ENCODE measurements around the gene TBX2. TPM values are rescaled to one million over a fixed set of nuclear protein-coding genes. Genes with fewer than 3 reads are reported as not detected.

The TBX2 gene
- total and polyA plus RNA-seq, 9 donors = 8.9 to 20.4 (median 10.8) TPM

GRCh38 chr17:61455324-61456060 is 55.8 kb downstream of the TBX2 start:
- H3K4me3 ChIP-seq (ENCODE audit: low read length) = peak overlapping the region; percentile 27
- peak overlapping the region; percentile 84 for H3K27ac ChIP-seq (ENCODE audit: low read length)
- H3K27me3 ChIP-seq (ENCODE audit: control insufficient read depth, insufficient read depth, low read length) = peaks cover 83% of the 10 kb centered on the region
- 23% methylated on average over 15 of the region's 18 CpGs for WGBS (ENCODE audit: insufficient coverage)
- DNase-seq = no peak
- no peaks in the 10 kb centered on the region for H3K36me3 ChIP-seq (ENCODE audit: control insufficient read depth, insufficient read depth, low read length)
- peaks cover 51% of the 10 kb centered on the region for H3K4me1 ChIP-seq (ENCODE audit: control insufficient read depth, insufficient read depth, low read length)
- H3K9me3 ChIP-seq (replicated peaks; ENCODE audit: control insufficient read depth, low read depth, low read length) = no peaks in the 10 kb centered on the region

DNA sequence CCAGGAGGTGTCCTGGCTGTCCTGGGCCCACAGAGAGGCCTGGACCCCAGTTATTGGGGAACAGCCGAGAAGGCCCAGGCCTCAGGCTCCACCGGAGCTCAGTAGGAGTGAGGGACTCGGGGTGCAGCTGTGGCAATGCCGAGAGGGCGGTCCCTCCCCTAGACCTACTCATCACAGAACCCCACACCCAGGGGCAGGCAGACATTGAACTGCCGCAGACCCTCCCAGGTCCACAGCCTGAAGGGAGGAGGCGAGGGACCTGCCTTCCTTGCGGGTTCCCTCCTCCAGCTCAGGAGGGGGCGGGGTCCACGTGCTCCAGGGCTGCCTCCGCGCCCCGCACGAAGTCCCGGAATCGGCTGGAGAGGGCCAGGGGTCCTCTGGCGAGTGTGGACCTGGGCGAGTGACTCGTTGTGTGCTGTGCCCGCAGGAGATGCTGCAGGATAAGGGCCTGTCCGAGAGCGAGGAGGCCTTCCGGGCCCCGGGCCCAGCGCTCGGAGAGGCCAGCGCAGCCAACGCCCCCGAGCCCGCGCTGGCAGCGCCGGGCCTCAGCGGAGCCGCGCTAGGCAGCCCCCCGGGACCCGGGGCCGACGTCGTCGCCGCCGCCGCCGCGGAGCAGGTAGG is 56.5 kb downstream of the TBX2 start:
- Histone ChIP-seq H3K4me1 (ENCODE audit: control insufficient read depth, insufficient read depth, low read length) (peaks cover 51% of the 10 kb centered on the region), H3K36me3 (ENCODE audit: control insufficient read depth, insufficient read depth, low read length) (no peaks in the 10 kb centered on the region), H3K27ac (ENCODE audit: low read length) (peak overlapping the region; percentile 84), H3K4me3 (ENCODE audit: low read length) (no peak overlapping the region), H3K27me3 (ENCODE audit: control insufficient read depth, insufficient read depth, low read length) (peaks cover 82% of the 10 kb centered on the region), H3K9me3 (replicated peaks; ENCODE audit: control insufficient read depth, low read depth, low read length) (no peaks in the 10 kb centered on the region)
- no peak for DNase-seq
- WGBS (ENCODE audit: insufficient coverage) = 19% methylated on average over 43 of the region's 47 CpGs

- Histone ChIP-seq H3K36me3 (ENCODE audit: control insufficient read depth, insufficient read depth, low read length) (no peaks in the 10 kb centered on the region), H3K9me3 (replicated peaks; ENCODE audit: control insufficient read depth, low read depth, low read length) (no peaks in the 10 kb centered on the region), H3K27me3 (ENCODE audit: control insufficient read depth, insufficient read depth, low read length) (peaks cover 82% of the 10 kb centered on the region), H3K4me3 (ENCODE audit: low read length) (no peak overlapping the region), H3K27ac (ENCODE audit: low read length) (peak overlapping the region; percentile 35), H3K4me1 (ENCODE audit: control insufficient read depth, insufficient read depth, low read length) (peaks cover 55% of the 10 kb centered on the region)
- WGBS (ENCODE audit: insufficient coverage) = 17% methylated on average over 45 of the region's 45 CpGs
- no peak for DNase-seq
These were observed 57.1 kb downstream of the TBX2 start for GRCh38 chr17:61456688-61457225.

DNA sequence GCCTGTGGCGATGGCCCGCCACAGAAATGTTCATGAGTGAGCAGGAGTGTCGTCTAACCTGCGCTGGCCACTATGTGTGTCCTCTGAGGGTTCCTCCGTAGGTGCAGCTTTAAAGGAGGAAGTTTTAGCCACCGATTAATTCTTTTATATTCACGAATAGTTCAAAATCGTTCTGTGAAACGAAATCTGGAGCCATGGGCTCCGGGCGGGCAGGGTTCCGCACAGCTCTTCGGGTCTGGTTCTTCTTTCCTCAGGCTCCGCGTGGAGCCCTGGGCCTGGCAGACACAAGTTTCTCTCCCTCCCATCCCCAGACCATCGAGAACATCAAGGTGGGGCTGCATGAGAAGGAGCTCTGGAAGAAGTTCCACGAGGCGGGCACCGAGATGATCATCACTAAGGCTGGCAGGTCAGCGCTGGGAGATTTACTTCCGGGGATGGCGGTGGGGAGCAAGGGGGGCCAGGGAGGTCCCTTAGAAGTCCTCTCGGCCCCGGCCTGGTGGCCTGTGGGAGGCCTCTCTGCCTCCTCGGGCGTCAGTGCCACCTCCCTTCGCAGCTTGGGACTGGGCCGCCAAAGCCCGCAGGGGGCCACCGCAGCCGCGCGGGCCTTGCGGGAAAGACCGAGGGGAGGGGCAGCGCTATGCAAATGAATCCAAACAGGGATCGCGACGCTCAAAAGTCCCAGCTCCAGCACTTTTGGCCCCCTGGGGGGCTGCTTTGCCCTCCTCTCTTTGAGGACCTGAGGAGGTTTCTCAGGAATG is 57.8 kb downstream of the TBX2 start:
- Histone ChIP-seq H3K4me3 (ENCODE audit: low read length) (no peak overlapping the region), H3K9me3 (replicated peaks; ENCODE audit: control insufficient read depth, low read depth, low read length) (no peaks in the 10 kb centered on the region), H3K36me3 (ENCODE audit: control insufficient read depth, insufficient read depth, low read length) (no peaks in the 10 kb centered on the region), H3K4me1 (ENCODE audit: control insufficient read depth, insufficient read depth, low read length) (peaks cover 56% of the 10 kb centered on the region), H3K27me3 (ENCODE audit: control insufficient read depth, insufficient read depth, low read length) (peaks cover 82% of the 10 kb centered on the region), H3K27ac (ENCODE audit: low read length) (peak overlapping the region; percentile 37)
- DNase-seq = peak; percentile 7
- 19% methylated on average over 22 of the region's 39 CpGs for WGBS (ENCODE audit: insufficient coverage)

DNA sequence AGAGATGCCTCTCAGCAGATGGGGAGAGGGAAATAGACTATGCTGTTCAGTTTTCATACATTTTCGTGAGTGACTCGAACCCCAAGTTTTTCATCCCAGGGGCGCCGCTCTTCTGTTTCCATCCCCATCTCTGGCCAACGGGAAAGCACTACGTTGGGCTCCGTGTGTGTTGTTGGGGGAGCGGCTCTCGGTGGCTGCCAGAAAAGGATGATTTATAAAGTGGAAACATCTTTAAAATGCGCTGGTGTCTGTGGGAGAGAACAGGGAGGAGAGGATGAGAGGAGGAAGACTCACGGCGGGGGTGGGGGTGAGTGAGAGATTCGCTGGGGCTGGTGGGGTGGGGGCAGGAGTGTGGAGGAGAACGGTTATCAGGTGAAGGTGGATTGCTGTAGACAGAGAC is 58.4 kb downstream of the TBX2 start:
- H3K4me3 ChIP-seq (ENCODE audit: low read length) = no peak overlapping the region
- no peaks in the 10 kb centered on the region for H3K36me3 ChIP-seq (ENCODE audit: control insufficient read depth, insufficient read depth, low read length)
- peaks cover 83% of the 10 kb centered on the region for H3K27me3 ChIP-seq (ENCODE audit: control insufficient read depth, insufficient read depth, low read length)
- 6% methylated on average over 11 of the region's 14 CpGs for WGBS (ENCODE audit: insufficient coverage)
- H3K27ac ChIP-seq (ENCODE audit: low read length) = peak overlapping the region; percentile 44
- no peak for DNase-seq
- peaks cover 58% of the 10 kb centered on the region for H3K4me1 ChIP-seq (ENCODE audit: control insufficient read depth, insufficient read depth, low read length)
- H3K9me3 ChIP-seq (replicated peaks; ENCODE audit: control insufficient read depth, low read depth, low read length) = no peaks in the 10 kb centered on the region

GRCh38 chr17:61458421-61459141 is 58.9 kb downstream of the TBX2 start:
- Histone ChIP-seq H3K27ac (ENCODE audit: low read length) (peak overlapping the region; percentile 44), H3K4me3 (ENCODE audit: low read length) (no peak overlapping the region), H3K9me3 (replicated peaks; ENCODE audit: control insufficient read depth, low read depth, low read length) (no peaks in the 10 kb centered on the region), H3K4me1 (ENCODE audit: control insufficient read depth, insufficient read depth, low read length) (peaks cover 64% of the 10 kb centered on the region), H3K36me3 (ENCODE audit: control insufficient read depth, insufficient read depth, low read length) (no peaks in the 10 kb centered on the region), H3K27me3 (ENCODE audit: control insufficient read depth, insufficient read depth, low read length) (peaks cover 86% of the 10 kb centered on the region)
- DNase-seq = no peak
- 60% methylated on average over 2 of the region's 5 CpGs for WGBS (ENCODE audit: insufficient coverage)

Other genes with a start within 250 kb of the TBX2 start
- 20.0 TPM for gene TBX4, start 52.6 kb downstream of the TBX2 start, total RNA-seq
- 10 to 100 TPM; 18.7 to 43.6 (median 27.5) TPM for gene TBX4, start 52.6 kb downstream of the TBX2 start, polyA plus RNA-seq (ENCODE audit: insufficient read depth in 1 of 8, insufficient read length in 8 of 8, low replicate concordance in 1 of 8)
- 0.22 TPM for gene NACA2, start 191.4 kb downstream of the TBX2 start, total RNA-seq
- gene NACA2, start 191.4 kb downstream of the TBX2 start, polyA plus RNA-seq (ENCODE audit: insufficient read depth in 1 of 8, insufficient read length in 8 of 8, low replicate concordance in 1 of 8) = 1 to 10 TPM; 1.5 to 3.1 (median 2.0) TPM